GM18498 (cell line): ENCODE measurements around the gene KRTAP3-3.
"Not testable (repeated sequence)": the region's sequence is repeated elsewhere in the genome, so short reads cannot be mapped to it uniquely, and the experiment has no call there.

Experiments used
- ATAC-seq: cut with Tn5 transposase; IDR thresholded peaks from one replicate; pipeline ENCODE4 v1.9.1; 2021; ENCODE audit warnings: mild to moderate bottlenecking, moderate library complexity; ENCODE audit not compliant: unreplicated experiment

Gene KRTAP3-3

DNA sequence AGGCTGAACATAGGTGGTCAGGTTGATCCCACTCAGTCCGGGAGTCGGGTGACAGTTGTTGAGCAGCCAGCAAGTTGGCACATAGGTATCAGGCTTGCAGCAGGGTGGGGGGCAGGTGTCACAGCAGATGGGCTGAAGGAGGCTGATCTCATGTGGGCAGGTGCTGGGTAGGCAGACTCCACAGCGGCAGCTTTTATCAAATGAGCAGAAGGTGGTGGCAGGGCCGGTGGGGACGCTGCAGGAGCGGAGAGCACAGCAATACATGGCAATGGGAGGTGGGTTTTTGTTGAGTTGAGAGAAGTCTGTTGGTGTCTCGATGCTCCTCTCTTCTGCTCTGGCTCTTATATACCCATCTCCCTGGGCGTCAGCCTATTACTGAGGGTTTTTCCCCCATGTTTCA lies 14.8 kb upstream of the KRTAP3-3 start, which contains the start of gene KRTAP3-1:
Gene KRTAP3-1 (minus strand): TSS at position 318 of the 400 bp plus-strand sequence. CDS start 54 bp downstream, at position 264.
- ATAC-seq = no peak

- no peak for ATAC-seq
Observed at GRCh38 chr17:41004397-41004796, 10.4 kb upstream of the KRTAP3-3 start.

GRCh38 chr17:41003926-41004325 lies 10.0 kb upstream of the KRTAP3-3 start:
- ATAC-seq = no peak

- ATAC-seq = no peak
Observed at GRCh38 chr17:41002814-41003213, 8.8 kb upstream of the KRTAP3-3 start.

GRCh38 chr17:41001795-41002194 lies 7.8 kb upstream of the KRTAP3-3 start:
- no peak for ATAC-seq

DNA sequence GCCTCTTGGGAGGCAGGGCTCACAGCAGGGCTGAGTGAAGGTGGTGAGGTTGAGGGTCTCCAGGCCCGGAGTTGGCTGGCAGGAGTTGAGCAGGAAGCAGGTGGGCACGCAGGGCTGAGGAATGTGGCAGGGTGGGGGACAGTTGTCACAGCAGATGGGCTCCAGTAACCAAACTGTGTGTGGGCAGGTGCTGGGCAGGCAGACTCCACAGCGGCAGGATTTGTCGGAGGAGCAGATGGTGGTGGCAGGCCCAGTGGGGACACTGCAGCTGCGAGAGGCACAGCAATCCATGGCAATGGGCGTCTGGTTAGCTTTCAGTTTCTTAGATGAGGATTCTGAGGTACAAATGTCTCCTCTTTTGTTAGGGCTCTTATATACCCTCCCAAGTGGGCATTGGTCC lies 5.6 kb upstream of the KRTAP3-3 start, which contains the start of gene KRTAP3-2:
Gene KRTAP3-2 (minus strand): TSS at position 344 of the 400 bp plus-strand sequence. CDS start 53 bp downstream, at position 291.
- not testable (repeated sequence) for ATAC-seq

DNA sequence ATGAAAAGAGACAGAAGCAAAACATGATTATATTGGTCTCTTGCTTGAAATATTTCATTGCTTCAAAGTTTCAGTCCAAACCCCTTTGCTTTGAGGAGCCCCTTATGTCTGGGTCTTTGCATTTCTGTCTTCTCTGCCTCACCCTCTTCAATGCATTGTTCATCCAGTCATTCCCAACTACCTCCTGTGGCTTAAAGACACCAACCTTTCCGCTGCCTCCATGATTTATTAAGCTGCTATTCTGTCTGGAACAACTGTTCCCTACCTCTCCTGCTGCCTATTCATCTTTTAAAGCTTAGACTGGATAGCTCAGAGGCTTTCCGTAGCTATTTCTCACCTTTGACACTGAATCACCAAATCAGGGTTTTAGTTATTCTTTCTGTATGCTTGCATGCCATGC lies 3.4 kb upstream of the KRTAP3-3 start:
- ATAC-seq = no peak

GRCh38 chr17:40996829-40997228 lies 2.9 kb upstream of the KRTAP3-3 start:
- ATAC-seq = no peak

DNA sequence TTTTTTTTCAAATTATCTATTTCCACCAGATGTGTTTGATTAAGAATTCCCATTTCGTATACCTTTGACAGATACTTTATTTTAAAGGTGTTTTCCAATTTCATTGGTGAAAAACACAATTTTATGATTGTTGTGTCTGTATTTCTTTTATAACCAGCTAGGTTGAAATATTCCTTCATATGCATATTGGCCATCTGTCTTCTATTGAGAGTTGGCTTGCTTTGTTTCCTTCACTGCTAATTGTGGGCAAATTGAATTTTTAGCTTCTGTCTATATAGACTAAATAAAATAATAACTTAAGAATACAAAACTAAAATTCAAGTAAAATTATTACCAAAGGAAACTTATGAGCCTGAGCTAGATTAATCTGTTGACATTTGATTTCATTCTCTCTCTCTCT lies 1.2 kb upstream of the KRTAP3-3 start:
- no peak for ATAC-seq

DNA sequence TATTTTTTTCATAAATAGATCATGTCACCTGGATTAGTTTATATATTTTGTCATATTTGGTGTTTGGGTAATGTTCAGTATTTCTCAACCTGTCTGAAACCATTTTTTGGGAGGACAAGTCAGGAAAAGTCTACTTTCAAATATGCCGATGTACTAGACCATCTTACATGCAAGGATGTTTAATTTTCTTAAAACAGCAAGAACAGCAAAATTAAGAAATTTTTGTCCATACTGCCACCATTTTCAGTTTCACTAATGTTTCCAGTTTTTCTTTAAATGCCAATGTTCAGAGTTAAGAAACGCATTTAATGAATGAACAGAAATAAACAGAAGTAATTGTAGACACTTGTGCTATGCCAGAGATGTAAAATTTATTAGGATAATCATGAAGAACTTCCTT lies 880 bp downstream of the KRTAP3-3 start:
- no peak for ATAC-seq

DNA sequence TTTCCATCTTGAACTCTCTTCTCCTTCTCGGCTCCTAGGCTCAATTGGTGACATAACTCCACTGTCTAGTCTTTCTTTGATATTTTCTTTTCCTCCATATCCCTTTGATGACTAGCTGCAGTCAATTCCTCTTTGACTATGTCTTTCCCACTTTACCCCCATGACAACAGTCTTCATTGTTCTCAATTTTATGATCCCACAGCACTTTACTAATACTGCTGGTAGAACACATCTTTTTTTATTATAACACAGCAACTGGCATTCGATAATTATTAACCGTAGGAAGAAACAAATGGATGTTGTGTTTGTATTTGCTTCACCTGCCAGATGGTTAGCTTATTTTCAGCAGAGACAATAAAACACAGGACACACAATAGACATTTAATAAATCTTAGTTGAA lies 1.3 kb downstream of the KRTAP3-3 start:
- no peak for ATAC-seq

DNA sequence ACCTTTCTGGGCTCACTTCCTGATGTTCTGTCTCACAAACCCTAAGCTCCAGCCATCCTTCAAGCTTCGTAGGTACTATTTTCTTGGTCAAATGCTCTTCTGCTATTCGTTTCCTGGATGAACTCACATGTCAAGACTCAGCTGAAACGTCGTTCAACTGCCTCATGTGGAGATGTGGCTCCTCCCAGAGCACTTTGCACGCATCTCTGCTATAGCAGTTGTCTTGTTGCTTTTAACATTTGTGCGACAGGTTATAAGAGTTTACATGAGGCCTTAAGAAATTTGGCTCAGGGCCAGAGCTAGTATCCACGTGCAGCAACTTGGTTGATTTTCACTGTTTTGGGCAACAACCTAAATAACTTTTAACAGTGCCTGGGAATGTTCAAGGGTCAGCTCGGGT lies 7.0 kb downstream of the KRTAP3-3 start:
- ATAC-seq = no peak

DNA sequence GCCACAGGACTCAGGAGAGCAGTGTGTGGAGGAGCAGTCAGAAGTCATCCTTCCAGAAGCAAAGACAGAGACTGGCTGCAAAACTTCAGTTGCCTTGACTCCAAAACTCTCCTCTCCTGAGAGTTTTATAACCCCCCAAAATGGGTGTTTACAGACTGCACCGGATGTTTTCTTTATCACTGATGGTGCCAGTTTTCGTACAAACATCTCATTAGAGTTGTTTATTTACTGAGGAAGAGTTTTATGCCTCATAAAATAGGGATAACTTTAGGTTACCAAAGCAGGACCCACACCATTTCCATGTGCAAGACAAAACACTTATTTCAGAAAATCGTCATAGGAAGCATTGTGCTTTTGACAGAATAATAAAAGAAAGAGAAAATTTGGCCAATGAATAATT lies 9.7 kb downstream of the KRTAP3-3 start, which contains the start of gene KRT40:
Gene KRT40 (minus strand): TSS at position 101 of the 400 bp plus-strand sequence. CDS start 53 bp downstream, at position 48.
- ATAC-seq = no peak

GRCh38 chr17:40981115-40981514 lies 12.8 kb downstream of the KRTAP3-3 start:
- no peak for ATAC-seq

DNA sequence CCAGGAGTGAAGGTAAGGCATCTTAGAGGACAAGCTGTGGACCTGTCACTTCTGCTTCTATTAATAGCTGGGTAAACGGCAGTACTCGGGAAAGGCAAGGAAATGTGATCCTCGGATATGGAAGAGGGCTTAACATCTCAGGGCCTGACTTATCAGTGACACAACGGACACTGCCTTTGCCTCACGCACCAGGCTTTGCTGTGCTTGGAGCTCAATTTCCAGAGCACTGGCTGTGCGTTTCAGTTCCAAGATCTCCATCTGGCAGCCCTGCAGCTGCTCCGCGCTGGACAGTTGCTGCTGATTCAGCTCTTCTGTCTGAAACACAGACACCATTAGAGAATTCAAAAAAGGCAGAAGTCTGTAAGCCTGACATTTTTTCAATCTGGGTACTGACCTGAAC lies 13.4 kb downstream of the KRTAP3-3 start:
- no peak for ATAC-seq

GRCh38 chr17:40980117-40980516 lies 13.8 kb downstream of the KRTAP3-3 start:
- no peak for ATAC-seq

- ATAC-seq = no peak
Observed at GRCh38 chr17:40978575-40979151, 15.3 kb downstream of the KRTAP3-3 start.

DNA sequence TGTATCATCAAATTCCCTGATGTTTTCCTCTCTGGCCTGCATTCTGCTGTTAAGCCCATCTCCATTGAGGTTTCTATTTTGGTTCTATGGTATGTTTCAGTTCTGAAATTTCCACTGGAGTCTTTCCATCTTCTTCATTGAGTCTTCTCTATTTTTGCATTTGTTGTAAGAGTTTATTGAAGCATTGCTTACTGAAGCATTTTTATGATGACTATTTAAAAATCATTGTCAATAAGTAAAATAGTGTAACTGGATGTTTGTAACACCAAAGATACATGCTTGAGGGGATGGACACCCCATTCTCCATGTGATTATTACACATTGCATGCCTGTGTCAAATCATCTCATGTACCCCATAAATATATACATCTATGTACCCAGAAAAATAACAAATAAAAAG lies 18.4 kb downstream of the KRTAP3-3 start:
- no peak for ATAC-seq

GRCh38 chr17:40974366-40974765 lies 19.6 kb downstream of the KRTAP3-3 start:
- ATAC-seq = no peak

DNA sequence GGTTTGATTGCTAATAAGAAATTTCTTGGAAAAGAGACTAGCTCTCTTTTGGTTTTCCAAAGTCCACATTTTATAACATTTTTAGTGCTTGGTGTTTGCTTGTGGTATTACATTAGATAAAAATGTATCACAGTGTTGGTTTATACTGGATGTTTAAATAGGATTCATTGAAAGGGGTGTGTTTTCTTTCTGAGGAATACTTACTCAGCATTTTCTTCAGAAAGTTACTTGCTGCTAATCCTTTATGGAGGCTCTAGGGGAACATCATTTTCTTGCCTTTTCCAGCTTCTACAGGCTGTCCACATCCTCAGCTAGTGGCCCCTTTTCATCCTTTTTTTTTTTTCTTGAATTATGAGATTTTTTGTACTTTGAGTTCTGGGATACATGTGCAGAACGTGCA lies 26.4 kb downstream of the KRTAP3-3 start:
- no peak for ATAC-seq

GRCh38 chr17:40966848-40967247 lies 27.1 kb downstream of the KRTAP3-3 start, which contains the start of gene KRT39:
Gene KRT39, minus strand, starts transcription at chr17:40966948. Its CDS starts 92 bp downstream, at chr17:40966856.
- no peak for ATAC-seq

GRCh38 chr17:40963838-40964237 lies 30.1 kb downstream of the KRTAP3-3 start:
- ATAC-seq = no peak

- no peak for ATAC-seq
Observed at GRCh38 chr17:40962059-40962561, 31.9 kb downstream of the KRTAP3-3 start.
